HT1080 (cell line): ENCODE results near the gene HDGFL1. TPM values are rescaled to one million over a fixed set of nuclear protein-coding genes. Genes with fewer than 3 reads are reported as not detected.

Experiments used
- DNase-seq: peaks from one replicate; pipeline ENCODE4 v3.0.0-alpha.2; 2015; ENCODE audit warnings: low read depth
- polyA plus RNA-seq, 2 experiments: library from polyadenylated mRNA; depleted of rRNA; stranded (reverse); fragments of >200 nt; gene quantifications; 2 replicates each; pipeline ENCODE4 v1.2.3, GENCODE V29; 2015
- total RNA-seq: library from RNA; depleted of rRNA; stranded (reverse); fragments of >200 nt; shearing (Covaris generic); gene quantifications from 2 replicates; pipeline ENCODE4 v1.2.3, GENCODE V29; 2014; rRNA removed

Gene HDGFL1
- not detected in 2 replicates for total RNA-seq
- polyA plus RNA-seq (2015; cell fraction: cytosol; rRNA removed), result 0.03 TPM in 2 replicates
- polyA plus RNA-seq (2015; cell fraction: nucleus; rRNA removed), result not detected in 2 replicates

DNA sequence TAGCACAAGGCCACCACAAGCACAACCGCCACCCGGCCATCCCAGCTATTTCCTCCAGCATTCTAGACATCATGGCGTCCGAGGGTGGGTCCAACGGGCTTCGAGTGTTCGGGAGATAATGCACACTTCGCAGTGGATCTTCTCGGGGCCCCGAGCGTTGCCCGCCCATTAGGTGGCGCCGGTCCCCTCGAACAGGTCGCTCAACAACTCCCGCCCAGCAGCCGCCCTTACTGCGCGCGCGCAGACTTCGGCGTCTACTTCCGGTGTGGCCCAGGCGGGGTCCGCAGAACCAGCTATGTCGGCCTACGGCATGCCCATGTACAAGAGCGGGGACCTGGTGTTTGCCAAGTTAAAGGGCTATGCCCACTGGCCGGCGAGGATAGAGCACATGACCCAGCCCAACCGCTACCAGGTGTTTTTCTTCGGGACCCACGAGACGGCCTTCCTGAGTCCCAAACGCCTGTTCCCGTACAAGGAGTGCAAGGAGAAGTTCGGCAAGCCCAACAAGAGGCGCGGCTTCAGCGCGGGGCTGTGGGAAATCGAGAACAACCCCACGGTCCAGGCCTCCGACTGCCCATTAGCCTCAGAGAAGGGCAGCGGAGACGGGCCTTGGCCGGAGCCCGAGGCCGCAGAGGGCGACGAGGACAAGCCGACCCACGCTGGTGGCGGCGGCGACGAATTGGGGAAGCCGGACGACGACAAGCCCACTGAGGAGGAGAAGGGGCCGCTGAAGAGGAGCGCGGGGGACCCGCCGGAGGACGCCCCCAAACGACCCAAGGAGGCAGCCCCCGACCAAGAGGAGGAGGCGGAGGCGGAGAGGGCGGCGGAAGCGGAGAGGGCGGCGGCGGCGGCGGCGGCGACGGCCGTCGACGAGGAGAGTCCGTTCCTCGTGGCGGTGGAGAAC is at the start of gene HDGFL1:
Gene HDGFL1, plus strand, starts transcription at position 286 of the 904 bp plus-strand sequence. Its CDS starts 10 bp downstream, at position 296.
- no peak for DNase-seq

DNA sequence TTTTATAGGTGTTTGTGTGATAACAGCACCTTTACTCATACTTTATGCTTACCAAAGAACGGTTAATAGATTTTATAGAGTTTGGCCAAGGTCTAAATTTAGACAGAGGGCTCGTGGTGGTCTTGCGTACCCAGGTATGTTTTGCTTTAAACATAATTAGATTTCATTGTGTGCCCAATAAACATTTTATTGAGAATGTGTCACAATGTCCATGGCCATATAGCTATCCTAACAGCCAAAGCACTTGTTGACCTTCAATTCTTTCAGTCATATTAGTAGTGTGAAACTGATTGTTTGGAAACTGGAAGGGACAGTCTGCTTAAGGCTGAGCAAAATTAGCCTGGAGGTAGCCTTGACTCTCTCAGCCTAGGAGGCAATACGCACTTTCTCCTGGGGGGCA is 48.3 kb upstream of the HDGFL1 start:
- no peak for DNase-seq

DNA sequence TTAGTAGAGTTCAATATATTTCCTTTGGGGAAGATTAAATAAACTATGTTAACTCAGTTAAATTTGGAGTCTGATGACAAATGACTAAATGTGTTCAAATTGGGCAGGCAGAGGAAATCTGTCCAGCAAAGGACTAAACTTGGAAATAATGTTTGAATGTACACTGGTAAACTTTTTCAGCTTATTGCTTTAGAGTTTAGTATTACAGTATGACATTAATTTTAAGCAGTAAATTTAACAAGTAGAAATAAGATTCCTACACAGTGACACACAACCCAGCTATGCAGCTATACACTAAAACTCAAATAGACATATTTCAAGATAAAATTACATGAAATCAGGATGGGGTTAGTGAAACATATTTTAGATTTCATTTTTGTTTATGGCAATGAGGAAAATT is 42.6 kb upstream of the HDGFL1 start:
- DNase-seq, result no peak

DNA sequence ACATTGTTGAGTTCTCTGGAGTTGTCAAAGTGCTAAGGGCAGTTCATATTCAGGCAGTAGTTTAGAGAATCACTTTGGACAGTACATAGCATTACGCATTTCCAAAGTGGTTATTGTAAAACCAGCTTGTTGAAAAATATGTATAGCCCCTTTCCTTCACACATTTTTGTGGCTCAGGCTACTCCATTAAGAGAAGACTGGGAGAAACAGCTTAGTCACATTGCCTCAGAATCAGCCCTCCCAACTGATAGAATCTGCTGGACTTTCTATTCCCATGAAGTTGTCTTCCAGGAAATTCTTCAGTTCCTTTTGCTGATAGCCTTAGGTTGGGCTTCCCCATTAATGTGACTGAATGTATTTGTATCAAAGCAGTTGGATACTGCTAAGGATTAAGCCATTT is 39.5 kb upstream of the HDGFL1 start:
- no peak for DNase-seq

DNA sequence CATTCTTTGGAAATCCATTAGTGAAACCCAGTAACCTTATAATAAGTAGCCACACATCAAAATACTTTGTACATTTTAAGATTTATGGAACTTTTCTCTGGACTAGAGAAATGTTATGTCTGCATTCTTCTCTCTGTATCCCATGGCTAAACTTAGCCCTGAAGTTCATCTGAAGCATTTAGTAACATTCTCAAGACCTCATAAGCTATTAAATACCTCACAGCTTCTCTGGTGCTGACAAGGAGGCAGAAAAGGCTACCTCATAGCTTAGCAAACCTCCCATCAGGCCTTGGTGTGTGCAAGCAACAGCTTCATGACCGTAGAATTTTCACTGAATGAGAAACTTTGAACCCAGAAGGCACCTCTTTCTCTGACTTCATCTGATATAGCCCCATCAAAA is 38.9 kb upstream of the HDGFL1 start:
- DNase-seq, result no peak

DNA sequence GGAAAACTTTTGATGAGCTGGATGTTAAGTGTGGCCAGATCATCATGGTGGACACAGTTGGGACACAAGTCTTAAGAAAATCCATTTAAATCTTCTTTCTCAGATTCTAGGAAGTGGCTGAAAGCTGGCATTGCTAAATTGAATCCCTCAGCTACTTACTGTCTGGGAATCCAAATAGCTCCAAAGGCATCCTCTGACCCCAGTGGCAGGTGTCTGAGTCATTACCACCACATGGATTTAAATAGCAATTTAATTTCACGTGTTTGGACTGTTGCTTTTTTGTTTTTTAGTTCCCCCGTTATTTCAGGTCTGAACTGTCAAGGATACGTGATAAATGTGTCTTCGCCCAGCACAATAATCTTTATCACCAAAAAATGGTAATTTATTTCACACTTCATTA is 33.2 kb upstream of the HDGFL1 start:
- no peak for DNase-seq

DNA sequence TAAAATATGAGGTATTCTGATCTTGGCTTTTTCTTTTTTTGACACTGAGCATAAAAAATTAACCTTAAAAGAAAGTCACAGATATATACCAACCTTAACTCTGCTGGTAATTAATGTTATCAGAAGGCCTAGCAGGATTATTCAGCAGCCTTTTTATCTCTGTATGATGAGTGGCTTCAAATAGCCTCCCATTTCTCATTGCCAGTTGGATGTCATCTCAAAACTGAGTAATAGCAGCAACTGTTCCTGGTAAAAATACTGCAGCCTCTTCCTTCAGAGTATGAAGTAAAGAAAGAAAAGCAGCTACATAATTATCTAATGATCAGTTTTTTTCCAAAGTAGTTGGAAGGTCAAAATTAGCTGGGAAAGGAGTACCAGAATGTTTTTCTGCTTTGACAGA is 24.9 kb upstream of the HDGFL1 start:
- no peak for DNase-seq

DNA sequence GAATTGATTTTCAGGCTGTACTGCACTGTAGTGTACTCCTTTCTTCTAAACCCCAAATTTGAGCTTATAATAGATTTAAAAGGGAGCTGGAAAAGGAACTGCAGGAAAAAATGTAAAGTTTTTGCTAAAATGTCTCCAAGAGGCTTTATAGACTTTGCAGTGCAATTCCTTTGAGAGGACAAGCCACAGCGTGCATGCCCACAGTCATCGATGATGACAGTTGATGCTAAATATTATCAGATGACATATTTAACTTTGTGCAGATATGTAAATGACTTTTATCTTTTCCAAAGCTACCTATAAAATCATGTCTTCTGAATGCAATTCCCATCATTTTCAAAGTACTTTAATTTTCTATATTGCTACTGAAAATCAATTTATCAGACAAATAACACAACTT is 24.3 kb upstream of the HDGFL1 start:
- DNase-seq, result no peak

DNA sequence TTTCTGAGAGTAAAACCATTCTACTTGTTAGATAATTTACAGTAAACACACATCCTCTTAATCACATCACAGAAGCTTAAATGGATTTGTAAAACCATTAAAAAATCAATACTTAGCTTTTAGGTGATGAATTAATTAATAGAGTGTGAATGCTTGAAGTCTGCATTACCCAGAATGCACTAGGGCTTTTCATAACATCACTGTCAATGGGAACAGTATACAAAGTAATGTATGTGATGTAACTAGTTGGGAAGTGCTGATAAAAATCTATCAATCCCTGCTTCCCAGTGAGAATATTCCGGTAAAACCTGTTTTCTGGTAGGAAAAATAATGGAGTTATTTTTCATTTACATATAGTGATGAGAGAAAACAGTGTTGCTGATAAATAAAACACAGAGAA is 23.1 kb upstream of the HDGFL1 start:
- no peak for DNase-seq

DNA sequence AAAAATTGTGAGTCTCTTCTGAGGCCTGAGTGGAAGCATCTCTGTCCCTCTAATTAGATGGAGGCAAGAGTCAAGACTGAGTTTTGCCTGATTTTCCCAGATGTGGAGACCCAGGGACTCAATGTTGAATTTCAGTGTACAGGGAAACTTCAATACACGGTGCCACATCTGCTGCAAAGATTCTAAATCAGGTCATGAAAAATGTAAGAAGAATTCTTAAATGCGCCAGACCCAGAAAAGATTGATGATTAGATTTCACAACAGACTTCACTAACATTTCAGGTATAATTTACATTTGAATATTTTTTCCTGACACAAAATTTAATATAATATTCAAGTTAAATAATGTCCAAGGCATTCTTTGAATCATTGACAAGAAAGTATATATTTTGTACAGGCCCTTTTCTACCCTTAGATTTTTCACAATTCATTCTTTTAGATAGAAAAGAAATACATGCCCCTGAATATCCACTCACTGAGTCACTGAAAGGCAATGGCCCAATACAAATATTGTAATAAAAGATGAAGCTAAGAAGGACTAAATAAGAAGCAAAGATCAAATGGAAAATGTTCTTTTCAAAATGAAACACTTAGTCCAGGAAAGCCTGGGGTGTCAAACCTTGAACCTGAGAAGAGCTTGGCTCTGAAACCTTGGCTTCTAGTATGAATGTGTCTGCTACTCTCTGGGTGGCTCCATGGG is 18.2 kb upstream of the HDGFL1 start:
- DNase-seq, result no peak

DNA sequence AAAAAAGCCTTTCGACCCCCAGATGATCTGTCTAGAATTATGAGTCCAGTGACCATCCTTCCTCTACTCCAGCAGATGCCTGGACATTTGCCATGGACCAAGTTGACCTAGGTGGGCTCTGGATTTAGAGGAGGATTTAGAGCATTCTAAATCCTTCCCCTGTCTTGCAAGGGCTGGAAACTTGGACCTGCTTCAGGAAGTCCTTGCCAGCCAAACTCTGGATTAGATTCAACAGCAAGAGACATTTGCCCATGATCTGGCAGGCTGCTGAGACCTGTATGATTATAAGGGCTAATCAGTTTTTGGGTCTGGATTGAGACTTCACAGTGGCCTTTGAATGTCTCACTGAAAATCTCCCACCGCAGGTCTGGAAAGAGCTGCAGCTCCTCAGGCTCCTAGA is 13.1 kb upstream of the HDGFL1 start:
- DNase-seq, result no peak

DNA sequence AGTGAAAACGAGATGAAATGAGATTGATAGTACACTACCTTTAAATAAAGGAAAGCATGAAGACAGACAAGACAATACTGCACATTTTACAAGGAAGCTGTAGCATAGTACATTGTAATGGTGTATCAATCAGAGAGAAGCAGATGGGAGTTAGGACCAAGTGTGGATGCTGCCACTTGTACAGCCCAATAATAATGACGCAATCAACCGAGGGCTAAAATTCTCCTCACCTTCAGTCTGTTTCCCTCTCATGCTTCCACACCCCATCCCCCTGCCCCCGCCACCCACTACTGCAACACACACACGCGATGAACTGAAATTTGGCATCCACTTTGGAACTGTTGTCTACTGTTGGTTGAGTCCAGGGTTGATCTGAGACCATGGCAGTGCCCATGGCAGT is 12.4 kb upstream of the HDGFL1 start:
- DNase-seq, result no peak

DNA sequence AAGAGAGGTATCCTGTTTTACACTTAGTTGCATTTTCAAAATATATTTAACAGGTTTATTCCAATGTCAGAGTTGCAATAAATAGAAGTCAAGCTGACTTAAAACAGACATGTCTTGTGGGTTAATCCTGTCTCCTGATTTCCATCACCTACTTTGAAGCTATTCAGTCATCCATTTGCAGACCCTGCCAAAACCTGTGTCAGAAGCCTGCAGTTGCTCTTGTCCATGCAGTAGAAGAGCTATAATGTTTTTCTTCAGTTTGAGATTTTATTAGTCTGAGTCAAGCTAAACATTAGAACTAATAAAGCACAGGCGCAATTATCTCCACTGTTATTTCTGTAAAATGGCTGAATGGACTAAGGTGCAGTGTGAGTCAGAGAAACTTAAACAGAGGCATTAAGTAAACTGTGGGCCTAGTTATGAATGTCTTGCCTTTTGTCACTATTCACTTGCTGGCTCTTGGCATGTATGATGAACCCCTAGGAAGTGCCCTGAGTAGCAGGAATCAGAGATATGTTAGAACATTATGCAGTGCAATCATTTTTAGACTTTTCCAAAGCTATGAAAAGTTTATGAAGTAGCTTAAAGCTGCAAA is 11.0 kb upstream of the HDGFL1 start:
- DNase-seq, result no peak

DNA sequence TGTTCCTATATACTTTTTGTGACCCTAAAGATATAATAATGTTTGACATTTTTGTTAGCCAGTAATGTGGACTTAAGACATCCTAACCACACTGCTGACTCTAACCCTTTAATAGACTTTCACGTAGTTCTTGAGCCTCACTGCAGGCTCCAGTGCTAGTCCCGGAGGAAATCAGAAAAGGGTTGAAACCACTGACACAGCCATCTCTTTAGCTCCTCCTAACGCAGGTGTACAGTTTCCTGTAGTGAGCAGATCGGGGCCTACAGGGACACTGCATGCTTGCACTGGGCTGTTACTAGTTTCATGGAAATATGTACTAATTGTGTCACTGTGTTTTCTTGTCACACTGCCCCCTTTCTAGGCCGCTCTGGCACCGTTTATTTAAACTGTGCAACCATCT is 512 bp upstream of the HDGFL1 start:
- no peak for DNase-seq

DNA sequence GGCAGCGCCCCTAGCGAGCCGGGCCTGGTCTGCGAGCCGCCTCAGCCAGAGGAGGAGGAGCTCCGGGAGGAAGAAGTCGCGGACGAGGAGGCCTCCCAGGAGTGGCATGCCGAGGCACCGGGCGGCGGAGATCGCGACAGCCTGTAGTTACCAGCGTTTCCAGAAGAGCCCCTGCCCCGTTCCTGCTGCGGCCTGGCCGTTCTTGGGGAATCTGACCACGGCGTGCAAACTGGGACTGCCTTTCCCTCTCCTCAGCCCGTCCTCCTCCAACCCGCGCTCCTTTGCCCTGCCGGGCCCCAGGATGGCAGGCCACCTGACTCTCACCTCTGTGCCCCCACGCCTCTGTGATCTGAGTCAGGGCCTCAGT is 802 bp downstream of the HDGFL1 start:
- no peak for DNase-seq

DNA sequence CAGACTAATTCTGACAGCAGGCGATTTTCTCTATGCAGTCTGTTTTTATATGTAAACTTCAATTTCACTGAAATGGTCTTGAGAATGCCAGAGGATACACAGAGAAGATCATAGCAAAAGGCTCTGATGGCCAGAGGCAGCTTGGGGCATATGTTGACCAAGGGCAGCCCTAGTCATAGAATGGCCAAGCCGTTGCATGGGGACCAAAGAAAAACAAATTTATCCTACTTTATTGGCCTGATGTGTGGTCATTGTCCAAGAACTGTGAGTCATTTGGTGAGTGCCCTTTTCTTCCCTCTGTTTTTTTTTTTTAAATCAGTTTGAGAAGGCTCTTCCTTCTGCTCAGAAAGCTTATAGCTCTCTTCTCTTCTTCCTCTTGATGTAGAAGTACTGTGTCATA is 5.8 kb downstream of the HDGFL1 start:
- DNase-seq, result peak; percentile 9

DNA sequence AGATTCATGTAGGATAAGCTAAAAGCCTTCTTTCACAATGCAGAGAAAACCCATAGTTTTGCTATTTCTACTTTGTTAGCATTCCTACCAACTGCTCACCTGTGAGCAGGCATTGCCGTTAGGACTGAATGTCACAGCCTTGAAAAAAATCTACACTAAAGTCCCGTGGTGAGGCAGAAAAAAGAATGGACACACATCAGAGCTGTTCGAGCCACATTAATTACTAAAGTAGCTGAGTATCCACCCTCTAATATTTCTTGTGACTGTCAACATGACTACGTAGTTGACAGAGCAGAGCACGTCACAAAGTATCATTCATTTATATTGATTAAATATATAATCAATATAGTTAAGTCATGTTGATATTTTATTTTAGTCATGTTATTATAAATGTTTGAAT is 10.1 kb downstream of the HDGFL1 start:
- no peak for DNase-seq

DNA sequence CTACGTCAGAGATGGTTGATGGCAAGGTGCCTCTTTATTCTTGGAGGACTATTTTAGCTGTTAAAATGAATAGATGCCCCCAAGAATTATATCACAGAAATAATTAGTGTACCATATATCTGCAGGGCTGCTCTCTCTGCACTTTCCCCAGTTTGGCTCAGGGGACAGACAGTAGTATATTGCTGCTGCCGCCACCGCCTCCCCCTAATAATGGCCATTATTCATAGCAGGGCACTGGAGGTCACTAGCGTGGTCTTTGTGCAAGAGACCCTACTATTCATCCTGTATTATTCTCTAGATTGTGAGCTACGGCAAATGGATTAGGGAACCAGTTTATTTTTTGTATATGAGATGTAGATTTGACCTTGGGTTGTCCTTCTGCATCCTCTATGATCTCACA is 11.0 kb downstream of the HDGFL1 start:
- DNase-seq, result no peak

DNA sequence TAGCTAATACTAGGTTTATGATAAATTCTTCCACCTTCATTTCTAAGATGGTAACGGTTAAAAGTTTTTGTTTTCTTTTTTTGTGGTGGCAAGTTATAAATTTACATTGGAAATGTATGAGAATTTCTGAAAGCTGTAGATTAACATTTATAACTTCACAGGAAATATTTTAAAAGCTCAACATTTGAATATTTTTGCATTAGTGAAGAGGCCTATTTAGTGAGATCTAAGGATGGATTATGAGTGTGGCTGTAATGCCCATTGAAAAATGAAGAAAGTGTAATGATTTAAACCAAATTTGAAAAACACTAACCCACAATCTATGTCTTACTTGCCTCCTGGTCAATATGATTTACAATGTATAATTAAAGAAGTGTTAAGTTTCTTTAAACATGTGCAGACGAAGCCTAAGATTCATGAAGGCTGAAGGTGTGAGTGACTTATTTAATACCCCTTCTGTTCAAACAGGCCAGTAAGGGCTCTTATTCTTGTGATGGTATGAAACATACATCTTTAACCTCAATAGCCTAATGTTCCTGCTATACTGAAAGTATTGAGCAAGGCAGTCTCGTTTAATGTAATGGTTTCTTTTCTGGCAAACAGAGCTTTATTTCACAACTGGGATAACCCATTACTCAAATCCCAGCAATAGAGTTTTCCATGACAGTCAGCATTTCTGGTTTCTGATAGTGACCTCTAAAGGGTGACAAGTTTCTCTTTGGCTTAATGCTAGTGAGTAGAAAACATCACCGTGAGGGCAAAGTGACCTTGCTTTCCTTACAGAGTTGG is 13.2 kb downstream of the HDGFL1 start:
- DNase-seq, result no peak

DNA sequence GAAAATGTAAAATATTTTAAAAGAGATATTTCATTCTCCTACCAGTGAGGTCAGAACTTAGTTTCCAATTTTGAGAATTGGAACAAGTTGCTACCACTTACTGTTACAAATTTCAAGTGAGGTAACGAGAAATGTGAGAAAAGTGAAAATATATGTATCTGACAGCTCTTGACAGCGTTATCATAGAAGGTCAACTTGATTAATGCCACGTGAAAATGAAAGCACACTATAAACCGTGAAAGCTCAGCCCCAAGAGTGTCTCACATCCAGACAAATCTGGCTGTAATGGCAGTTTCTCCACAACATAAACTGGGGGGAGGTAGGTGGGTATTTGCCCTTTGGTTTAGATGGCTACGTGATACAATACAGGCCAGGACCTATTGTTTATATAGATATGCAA is 13.9 kb downstream of the HDGFL1 start:
- no peak for DNase-seq

DNA sequence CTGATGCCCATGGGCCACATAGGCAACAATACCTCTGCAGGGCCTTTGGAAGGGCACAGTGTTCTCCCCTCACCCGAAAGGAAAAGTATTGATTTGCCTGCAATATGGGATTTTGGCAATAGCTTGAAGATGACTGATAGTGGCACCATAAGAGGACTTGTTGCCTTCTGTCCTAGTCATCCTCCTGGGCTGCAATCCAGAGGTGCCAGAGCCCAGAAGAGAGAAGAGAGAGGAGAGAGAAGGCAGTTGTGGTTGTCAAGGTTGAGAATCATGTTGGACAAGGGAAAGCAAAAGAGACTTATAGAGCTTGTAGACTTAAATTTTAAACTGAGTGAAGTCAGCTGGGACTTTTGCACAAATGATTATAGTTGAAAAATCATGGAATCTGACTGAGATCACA is 14.6 kb downstream of the HDGFL1 start:
- no peak for DNase-seq
